HG03095 (cell line): ENCODE results near the gene RANBP17.

Experiments used
- ATAC-seq: cut with Tn5 transposase; IDR thresholded peaks from one replicate; pipeline ENCODE4 v1.9.1; 2021; ENCODE audit warnings: moderate library complexity; ENCODE audit not compliant: unreplicated experiment

The RANBP17 gene

DNA sequence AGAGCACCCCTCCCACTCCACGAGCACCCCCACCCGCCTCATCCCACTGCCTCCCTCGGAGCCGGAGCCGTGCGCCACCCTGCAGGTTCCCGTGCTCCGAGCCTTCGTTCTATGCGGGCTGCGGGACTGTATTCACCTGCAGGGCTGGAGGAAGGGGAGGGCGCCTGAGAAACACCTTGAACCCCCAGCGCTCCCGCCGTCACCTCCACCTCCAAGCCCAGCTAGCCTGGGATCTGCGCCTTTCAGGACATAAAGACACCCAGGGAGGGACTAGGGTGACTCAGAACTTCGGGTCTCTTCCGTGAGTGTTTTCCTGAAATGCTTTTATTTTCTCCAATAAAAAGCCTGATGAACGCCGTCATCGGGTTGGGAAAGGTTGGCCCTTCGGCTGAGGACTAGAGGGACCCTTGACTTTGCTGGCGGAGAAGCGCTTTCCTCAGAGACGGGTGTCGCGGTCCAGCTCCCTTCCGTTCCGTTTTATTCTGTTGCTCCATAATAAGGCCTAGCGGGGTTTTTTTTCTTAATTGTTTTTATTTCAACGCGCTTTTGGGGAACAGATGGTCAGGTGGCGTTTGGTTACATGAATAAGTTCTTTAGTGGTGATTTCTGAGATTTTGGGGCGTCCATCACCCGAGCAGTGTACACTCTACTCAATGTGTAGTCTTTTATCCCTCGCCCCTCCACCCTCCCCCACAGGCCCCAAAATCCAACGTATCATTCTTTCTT, 451.8 kb downstream of the RANBP17 start:
- no peak for ATAC-seq

DNA sequence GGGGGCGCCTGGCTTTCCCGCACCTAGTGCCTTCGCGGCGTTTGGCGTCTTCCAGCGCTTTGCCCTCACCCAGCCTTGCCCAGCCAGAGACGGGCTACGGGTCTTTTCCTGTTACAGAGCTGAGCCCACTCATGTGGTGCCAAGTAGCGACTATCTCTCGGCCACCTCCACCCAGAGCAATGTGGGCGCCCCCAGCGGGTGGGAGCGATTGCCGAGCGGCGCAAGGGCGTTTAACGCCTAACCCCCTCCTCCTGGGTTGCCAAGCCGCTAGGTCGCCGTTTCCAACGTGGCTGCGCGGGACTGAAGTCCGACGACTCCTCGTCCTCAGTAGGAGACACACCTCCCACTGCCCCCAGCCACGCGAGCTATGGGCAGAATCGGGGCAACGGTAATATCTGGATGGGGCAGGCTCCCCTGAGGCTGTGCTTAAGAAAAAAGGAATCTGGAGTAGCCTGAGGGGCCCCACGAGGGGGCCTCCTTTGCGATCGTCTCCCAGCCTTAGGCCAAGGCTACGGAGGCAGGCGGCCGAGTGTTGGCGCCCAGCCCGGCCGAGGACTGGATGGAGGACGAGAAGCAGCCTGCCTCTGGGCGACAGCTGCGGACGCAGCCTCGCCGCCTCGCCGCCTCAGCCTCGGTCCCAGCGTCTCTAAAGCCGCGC, 453.0 kb downstream of the RANBP17 start:
- no peak for ATAC-seq

DNA sequence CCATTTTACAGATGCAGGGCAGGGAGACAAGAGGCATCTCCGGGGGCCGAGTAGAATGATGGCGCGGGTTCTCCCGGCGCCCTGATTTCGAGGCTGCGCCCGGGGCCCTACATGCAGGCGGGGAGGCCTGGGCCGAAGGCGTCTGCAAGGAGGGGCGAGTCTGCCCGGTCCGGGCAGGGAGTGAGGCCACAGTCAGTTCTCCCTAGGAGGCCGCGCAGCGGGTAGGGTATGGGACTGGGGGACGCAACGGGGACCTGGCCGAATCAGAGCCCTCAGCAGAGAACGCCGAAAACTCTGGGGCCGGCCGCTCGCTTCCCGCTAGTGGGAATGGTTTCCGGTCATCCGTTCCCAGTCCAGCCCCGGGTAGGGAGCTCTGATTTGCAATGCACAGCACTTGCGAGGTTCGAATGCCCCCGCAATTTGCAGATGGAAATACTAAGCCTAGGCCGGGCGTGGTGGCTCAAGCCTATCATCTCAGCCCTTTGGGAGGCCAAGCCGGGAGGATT, 453.6 kb downstream of the RANBP17 start:
- ATAC-seq: no peak

GRCh38 chr5:171315925-171316257, 454.1 kb downstream of the RANBP17 start:
- no peak for ATAC-seq

DNA sequence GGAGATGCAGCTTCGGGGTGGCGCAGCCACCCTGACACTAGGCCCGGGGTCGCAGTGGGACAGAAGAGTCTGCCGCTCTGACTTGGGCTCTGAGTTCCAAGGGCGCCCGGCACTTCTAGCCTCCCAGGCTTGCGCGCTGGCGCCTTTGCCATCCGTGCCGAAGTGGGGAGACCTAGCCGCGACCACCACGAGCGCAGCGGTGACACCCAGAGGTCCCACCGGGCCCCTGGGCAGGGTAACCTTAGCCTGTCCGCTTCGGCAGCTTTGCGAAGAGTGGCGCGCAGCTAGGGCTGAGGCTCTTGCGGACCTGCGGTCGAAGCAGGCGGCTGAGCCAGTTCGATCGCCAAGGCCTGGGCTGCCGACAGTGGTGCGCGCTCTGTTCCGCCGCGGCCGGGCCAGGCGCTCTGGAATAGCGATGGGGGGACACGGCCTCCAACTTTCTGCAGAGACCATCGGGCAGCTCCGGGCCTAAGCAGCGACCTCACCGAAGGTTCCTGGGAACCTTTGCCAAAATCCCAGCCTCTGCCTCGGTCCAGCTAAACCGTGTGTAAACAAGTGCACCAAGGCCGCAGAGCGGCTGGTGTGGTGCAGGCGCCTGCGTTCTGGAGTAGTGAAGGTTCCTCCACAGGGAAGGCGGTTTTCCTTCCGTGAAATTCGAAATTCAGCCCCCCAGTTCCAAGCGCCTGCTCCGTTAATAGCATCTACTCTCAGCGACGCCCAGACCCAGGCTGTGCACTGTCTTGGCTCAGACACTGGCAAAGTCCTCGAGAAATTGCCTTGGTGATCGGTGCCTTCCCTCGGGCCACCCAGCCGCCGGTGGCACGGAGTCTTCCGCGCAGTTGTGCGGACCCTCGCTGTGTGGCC, 454.7 kb downstream of the RANBP17 start:
- ATAC-seq: no peak

DNA sequence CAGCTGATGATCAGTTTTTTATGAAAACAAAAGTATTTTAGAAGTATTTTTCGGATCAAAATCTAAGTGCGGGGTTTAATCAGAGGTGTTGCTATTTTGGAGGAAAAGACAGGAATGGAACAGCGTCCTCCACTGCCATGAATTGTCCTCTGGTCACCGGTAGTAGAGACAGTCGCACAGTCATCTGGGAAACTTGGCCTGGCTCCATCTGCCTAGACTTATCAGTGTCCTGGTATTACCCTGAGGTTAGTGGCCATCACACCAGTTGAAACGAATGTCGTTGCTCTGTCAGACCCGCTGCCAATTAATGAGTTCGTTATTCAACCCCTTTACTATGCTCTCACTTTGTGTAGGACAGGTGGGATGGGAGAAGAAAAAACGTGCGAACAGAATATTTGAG, 455.4 kb downstream of the RANBP17 start:
- ATAC-seq: no peak

GRCh38 chr5:171318026-171318425, 456.2 kb downstream of the RANBP17 start:
- ATAC-seq: no peak

DNA sequence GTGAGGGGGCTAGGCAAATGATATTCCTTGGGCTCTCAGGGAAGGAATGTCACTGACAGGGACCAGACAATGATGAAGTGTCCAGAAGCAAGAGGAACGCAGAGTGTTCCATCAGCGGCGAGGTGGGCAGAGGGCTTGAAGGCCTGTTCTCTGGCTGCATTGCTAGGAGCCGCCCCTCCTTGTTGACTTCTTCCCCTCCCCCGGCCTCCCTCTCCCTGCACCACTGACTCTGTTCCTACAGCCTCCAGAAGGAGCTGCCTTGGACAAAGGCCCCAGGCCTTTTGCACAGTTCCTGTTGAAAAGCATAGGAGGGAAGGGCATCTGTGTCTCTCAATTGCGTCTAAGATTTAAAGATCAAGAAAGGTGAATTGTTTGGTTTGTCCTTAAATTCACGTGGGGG, 459.6 kb downstream of the RANBP17 start:
- no peak for ATAC-seq

- ATAC-seq: no peak
These were observed 460.7 kb downstream of the RANBP17 start for GRCh38 chr5:171322527-171322926.

GRCh38 chr5:171323007-171323406, 461.2 kb downstream of the RANBP17 start:
- ATAC-seq: no peak

- ATAC-seq: no peak
These were observed 462.2 kb downstream of the RANBP17 start for GRCh38 chr5:171323806-171324632.

DNA sequence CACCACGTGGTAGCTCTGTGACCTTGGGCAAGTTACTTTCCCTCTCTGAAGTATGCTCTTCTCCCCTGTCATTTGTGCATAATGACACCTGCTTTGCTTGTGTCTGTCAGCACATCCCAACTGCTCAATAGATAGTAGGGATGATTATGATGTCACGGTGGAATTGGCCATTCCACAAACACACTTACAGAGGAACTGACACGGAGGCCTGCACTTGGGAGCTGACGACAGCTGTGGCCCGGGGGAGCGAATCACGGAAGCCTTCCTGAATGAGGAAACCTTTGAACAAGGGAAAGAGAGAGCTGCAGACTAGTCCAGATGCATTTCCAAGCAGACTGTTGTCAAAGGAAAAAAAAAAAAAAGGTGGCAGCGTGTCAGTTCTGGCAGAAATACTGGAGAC, 468.2 kb downstream of the RANBP17 start:
- no peak for ATAC-seq

GRCh38 chr5:171335616-171336015, 473.8 kb downstream of the RANBP17 start:
- no peak for ATAC-seq

- ATAC-seq: no peak
These were observed 474.8 kb downstream of the RANBP17 start for GRCh38 chr5:171336521-171337209.

GRCh38 chr5:171337210-171337569, 475.4 kb downstream of the RANBP17 start:
- ATAC-seq: no peak

DNA sequence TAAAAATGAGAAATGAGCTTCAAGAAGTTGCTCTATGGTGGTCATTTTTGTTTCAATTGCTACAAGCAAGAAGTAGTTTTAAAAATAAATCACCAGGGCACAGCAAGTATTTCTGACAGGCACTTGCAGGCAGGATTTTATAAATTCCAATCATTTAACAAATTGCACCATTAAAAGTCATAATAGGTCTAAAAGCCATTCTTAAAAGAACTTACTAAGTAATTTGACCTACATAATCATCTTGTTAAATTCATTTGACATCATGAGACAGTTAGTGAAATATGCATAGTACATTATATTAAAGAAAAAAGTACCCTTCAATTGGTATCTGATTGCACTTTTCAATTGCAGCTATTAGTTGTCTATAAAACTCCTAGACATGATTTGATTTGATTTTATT, 478.2 kb downstream of the RANBP17 start:
- no peak for ATAC-seq

- ATAC-seq: no peak
These were observed 478.7 kb downstream of the RANBP17 start for GRCh38 chr5:171340491-171340890.

- ATAC-seq: no peak
These were observed 480.7 kb downstream of the RANBP17 start for GRCh38 chr5:171342362-171343111.

DNA sequence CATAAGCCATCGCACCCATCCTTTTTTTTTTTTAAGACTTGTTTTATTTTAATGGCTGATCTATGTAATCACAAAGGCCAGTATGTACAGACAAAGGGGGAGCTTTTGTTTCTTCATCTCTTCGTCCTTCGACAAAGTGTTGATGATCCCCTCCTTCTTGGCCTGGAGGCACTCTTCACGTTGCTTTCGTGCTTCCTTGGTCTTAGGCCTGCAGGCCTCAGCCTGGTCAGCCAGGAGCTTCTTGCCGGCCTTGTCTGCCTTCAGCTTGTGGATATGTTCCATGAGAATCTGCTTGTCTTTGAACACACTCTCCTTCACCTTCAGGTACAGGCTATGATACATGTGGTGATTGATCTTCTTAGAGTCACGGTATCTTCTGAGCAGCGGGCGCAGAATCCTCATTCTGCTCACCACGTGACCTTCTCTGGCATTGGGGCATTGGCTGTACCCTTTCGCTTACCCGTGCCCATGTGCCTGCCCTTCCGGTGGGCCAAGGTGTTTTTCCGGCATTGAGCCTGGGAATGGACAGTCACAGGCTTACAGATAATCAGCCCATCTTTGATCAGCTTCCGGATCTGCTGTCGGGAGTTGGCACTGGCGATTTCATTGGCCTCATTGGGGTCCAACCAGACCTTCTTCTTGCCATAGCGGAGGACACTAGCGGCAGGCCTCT, 483.3 kb downstream of the RANBP17 start:
- ATAC-seq: no peak
